Sciatic nerve (tissue), 2 donors: ENCODE data around the gene CDKN1C. TPM values are rescaled to one million over a fixed set of nuclear protein-coding genes. Genes with fewer than 3 reads are reported as not detected.
"Not testable (repeated sequence)": the region's sequence is repeated elsewhere in the genome, so short reads cannot be mapped to it uniquely, and the experiment has no call there.

Source experiments
- ATAC-seq: fragments of 200-7000 bp; cut with Tn5 transposase; one replicate; pipeline ENCODE4 v1.9.1; 2020; ENCODE audit warnings: mild to moderate bottlenecking, moderate library complexity
- DNase-seq: peaks from one replicate; pipeline ENCODE4 v3.0.0-alpha.2; 2020; ENCODE audit warnings: low spot score
- intact Hi-C: fragments of 100-400 bp; cut with DNase I; formaldehyde crosslinking; loops from one replicate; pipeline ENCODE4 v1.14.2; 2022
- total RNA-seq: library from RNA; stranded (reverse); fragmentation: NEBNext Ultra II Directional; extraction: Animal tissue kit (Norgen Biotek cat#: 25700); gene quantifications from one replicate; pipeline ENCODE4 v1.2.1, GENCODE V29; 2021
- donor health status: DM: no; HTN: no; CAD: no.
- donor health status: DM: no; HTN: no; CAD: no.

Gene CDKN1C
- total RNA-seq, 1 donor from 2014 or later = 186 TPM

DNA sequence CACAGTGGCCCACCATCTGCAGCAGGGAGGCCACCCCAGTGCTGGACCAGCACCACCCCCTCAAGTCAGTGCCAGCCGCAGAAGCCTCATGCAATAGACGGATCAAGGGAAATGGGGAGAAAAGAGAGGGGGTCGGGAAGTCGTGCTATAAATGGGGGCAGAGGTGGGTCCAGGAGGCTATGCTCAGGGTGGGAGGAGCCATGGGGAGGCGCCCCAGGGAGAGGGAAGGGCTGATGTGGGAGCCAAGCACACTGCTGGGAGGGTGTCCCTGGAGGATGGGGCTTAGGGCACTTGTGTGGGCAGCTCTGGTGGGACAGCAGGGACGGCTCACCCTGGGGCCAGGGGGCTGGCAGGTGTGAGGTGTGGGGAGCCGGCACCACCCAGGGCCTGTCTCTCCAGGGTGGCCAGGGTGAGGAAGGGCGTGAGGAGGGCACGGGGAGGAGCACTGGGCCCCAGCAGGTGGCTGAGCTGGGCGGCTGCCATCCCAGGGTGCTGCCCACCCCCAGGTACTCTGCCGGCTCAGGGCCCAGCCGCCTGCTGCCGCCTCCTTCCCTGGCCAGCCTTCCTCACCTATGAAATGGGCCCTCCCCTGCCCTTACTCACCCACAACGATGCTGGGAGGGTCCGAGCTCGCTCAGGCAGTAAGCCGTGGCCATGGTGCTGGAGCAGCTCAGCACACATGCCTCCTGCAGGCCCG lies 25.7 kb upstream of the CDKN1C start:
- ATAC-seq (no peak), DNase-seq (no peak)
- intact Hi-C loops = no loop called here

DNA sequence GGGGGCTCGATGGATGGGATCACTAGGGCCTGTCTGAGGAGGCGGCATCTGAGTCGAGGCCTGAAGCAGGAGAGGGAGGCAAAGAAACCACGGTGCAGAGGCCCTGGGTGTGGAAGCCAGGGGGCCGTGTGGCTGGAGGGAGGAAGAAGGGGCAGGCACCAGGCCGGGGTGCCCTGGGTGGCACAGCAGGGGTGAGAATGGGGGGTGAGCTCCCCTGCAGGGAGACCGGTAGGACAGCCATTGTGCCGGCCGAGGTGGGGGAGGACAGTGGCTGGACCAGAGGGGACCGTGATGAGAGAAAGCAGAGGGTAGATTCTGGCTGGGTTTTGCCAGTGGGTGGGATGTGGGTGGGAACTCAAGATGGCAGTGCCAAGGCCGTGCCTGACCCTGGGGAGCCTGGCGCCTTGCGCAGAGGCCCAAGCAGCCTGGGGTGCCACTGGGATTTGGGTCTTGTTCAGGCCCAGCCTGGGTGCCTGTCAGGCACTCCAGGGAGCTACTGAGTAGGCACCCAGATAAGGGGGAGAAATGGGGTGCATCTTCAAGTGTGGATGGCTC lies 24.9 kb upstream of the CDKN1C start:
- intact Hi-C loops = no loop called here
- ATAC-seq (no peak), DNase-seq (no peak)

DNA sequence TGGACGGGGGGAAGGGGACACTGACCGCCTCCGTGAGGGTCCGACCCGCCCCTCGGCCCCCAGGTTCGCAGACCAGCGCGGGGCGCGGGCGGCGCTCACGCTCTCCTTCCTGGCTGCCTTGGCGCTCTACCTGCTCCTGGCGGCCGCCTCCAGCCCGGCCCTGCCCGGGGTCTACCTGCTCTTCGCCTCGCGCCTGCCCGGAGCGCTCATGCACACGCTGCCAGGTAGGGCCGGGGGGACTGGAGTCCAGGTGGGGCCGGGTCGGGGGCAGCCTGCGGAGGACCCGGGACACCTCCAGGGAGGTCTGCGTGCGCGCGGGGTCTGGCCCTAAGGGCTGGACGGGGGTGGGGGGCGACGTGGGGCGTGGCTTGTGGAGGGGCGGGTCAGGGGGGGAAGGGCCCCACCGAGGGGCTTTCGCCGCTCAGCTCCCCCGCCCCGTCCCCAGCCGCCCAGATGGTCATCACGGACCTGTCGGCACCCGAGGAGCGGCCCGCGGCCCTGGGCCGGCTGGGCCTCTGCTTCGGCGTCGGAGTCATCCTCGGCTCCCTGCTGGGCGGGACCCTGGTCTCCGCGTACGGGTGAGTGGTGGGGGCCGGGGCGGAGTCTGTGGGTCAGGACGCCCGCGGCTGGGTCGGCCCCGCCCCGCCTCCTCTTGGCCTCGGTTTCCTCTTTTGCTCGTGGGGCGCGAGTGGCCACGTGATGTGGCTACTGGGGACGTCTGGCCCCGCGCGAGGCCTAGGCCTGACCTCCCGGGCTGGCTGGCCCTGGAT lies 23.7 kb upstream of the CDKN1C start:
- intact Hi-C loops = loop anchor here (10.0 kb wide), 1 partner anchor 715 kb away; no protein-coding TSS in a partner anchor
- ATAC-seq (peak; percentile 74), DNase-seq (no peak)

DNA sequence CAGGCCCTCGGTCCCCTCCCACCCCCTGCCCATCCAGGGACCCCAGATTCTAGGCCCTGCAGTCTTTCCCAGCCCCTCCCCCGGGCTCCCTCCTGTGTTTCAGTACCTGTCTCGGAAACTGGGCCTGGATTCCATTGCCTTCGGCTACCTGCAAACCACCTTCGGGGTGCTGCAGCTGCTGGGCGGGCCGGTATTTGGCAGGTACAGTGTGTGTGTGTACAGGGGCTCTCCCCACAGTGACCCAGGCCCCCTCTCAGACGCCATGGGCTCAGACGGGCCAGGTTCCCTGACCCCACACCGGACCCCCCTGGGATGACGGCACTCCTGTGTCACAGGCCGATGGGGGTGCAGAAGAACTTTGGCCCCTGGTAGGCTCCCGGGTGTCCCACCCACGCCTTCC lies 22.6 kb upstream of the CDKN1C start:
- DNase-seq (no peak), ATAC-seq (no peak)
- intact Hi-C loops = loop anchor here (10.0 kb wide), 1 partner anchor 713 kb away; no protein-coding TSS in a partner anchor

DNA sequence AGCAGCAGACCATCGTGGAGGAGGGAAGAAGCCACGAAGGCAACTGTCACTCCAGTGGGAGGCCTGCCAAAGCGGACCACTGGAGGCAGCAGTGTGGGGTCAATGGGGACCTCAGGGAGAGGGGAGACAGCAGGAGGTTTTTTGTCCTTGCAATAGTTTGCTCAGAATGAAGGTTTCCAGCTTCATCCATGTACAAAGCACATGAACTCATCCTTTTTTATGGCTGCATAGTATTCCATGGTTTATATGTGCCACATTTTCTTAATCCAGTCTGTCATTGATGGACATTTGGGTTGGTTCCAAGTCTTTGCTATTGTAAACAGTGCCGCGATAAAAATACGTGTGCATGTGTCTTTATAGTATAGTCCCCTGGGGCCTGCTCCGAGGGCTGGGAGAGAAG lies 19.7 kb upstream of the CDKN1C start:
- intact Hi-C loops = loop anchor here (10.0 kb wide), 1 partner anchor 710 kb away; no protein-coding TSS in a partner anchor
- not testable (repeated sequence) for DNase-seq, ATAC-seq

DNA sequence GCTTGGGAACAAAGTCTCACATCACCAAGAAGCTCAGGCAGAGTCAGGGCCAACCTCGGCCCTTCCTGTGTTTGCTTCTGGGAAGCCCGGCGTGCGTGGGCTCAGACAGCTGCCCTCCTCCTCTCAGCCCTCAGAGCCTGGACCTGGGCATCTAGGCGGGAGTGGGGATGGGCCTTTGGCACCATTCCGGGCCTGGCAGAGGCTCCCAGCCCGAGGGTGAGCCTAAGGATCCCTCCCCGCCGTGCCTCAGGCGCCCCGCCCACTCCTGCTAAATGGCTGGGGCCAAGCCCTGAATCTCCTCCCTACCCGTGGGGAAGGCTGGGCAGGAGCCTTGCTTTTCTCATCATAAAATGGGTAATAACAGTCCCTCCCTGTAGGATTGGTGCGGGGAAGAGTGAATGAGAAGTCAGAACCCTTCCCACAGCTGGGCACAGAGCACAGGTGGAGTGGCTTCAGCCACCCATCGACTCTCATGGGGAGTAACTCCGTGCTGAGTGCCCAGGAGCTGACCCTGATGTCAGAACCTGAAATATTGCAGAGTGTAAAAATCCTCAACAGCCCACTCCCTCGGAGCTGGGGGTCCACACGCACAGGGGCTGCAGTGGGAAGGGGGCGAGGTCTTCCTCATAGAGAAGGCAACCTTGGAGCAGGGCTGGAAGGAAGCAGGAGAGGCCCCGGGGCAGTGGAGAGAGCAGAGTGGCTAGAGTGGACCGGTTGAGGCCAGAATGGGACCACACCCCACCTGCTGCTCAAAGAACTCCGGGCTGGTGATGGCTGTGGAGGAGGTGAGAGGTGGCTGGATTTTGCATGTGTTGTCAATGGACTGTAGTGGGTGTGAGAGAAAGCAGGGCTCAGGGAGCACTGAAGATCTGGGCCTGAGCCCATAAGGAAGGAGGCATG lies 18.8 kb upstream of the CDKN1C start:
- intact Hi-C loops = loop anchor here (10.0 kb wide), 1 partner anchor 710 kb away; no protein-coding TSS in a partner anchor
- DNase-seq (no peak), ATAC-seq (no peak)

DNA sequence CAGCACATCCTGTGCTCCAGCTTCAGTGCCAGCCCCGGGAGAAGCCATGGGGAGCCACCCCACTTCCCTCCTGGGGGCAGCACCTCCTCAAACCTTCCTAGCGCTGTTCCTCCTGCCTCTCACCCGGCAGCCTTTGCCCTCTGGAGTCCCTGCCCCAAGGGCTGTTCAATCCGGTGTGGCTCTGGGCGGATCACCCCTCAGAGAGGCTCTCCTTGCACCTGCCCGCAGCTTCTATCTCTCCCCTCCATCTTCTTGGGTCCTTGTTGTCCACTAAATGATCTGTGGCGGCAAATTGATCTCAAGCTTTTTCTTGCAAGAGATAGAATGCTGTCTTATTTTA lies 18.1 kb upstream of the CDKN1C start:
- intact Hi-C loops = loop anchor here (10.0 kb wide), 1 partner anchor 709 kb away; no protein-coding TSS in a partner anchor
- ATAC-seq = no peak

DNA sequence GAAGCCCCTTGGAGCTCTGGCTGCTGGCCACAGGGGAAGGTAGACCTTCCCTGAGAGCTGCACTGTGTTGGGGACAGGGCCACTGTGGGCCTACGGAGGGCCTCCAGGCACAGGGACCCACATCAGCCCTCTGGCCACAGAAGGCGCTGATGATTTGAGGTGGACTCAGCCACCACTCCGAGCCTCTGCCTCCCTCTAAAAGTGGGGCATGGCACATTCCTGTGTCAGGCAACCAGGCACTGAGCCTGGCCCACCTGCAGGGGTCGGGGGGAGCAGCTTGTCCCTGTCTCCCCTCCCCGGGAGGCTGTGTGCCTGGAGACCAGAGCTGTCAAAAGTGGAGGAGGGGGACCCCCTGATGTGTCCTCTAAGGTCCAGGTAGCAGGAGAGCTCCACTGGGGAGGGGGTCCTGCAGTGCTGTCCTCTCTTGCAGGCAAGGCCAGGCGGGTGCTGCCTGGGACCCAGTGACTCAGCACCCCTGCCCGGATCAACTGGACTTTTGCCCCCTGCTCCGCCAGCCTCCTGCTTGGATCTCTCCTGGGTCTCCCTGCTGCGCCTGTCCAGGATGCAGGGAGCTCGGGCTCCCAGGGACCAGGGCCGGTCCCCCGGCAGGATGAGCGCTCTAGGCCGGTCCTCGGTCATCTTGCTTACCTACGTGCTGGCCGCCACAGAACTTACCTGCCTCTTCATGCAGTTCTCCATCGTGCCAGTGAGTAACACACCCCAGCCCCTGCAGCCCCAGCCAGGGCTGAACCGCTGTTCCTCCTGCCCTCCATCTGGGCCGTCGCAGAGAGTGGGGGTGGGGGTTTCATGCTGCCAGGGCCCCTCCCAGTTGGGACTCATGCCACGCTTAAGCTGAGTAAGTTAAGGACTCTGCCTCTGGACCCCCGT lies 17.5 kb upstream of the CDKN1C start:
- ATAC-seq (no peak), DNase-seq (no peak)
- intact Hi-C loops = loop anchor here (10.0 kb wide), 1 partner anchor 708 kb away; no protein-coding TSS in a partner anchor

More for the DNA sequence above, 18.1 kb upstream of the CDKN1C start:
- DNase-seq = no peak

DNA sequence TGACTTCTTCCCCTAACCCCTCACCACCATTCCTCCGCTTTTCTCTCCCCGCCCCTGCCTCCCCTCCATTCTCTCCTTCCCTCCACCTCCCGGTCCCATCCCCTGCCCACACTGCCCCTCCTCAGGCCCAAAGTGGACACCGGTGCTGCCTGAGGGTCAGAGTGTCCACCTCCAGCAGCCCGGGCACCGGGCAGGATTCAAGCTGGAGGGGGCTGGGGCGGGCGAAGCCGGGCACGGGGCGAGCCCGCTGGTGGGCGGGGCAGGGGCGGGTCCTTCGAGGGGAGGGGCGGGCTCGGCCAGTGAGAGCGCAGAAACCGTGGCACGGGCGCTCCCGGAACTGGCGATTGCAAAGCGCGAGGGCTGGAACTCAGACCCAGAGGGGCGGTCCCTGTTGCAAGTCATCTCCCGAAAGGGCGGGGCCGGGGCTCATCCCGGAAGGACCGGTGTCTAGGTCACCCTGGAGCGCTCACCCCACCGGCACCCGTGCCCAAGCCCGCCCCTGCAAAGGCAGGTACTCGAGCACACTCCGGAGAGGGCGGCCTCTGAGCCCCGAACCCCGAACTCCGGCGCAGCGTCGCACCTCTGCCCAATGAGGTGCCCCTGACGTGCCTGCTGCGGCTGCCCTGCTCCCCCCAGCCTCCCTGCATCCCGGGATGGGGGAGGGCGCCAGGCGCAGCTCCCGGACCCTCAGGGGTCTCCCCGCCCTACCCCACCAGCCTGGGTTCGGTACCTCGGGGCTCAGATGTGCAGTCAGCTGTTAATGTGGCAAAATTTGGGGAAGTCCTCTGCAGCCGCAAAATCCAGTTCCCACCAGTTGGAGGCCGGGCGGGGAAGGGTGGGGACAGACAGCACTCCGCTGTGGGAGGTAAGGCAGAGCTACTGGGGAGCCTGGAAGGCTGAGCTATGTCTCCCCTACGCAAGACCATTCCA lies 16.5 kb upstream of the CDKN1C start:
- ATAC-seq = peak; percentile 91
- intact Hi-C loops = loop anchor here (10.0 kb wide), 1 partner anchor 707 kb away; no protein-coding TSS in a partner anchor
- peak; percentile 96 for DNase-seq

DNA sequence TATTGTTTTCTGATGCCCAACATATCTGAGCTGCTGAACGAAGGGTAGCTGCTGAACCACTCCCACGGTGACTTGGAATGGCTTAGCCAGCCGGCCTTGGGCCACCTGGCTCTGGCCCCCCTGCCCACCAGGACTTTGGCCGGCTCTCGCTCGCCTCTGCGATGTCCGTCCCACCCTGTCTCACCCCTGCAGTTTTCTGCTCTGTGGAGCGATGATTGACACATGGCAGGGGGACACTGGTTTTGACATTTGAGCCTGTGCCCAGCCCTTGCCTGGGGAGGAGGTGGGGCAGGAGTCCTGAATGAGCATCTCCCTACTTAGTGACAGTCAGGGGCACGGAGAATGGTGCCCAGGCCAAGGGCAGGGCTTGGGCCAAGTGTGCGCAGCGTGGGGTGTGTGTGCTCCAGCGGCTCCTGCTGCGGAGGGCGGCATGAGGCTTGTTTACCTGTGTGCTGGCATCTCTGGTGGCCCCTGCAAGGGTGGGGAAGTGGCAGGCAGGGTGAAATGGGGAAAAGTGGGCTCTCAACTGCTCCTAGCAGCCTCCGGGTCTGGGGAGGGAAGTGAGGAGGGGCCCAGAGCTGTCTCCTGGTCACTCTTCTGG lies 15.7 kb upstream of the CDKN1C start:
- intact Hi-C loops = loop anchor here (10.0 kb wide), 1 partner anchor 706 kb away; no protein-coding TSS in a partner anchor
- ATAC-seq = peak; percentile 2
- DNase-seq = no peak

DNA sequence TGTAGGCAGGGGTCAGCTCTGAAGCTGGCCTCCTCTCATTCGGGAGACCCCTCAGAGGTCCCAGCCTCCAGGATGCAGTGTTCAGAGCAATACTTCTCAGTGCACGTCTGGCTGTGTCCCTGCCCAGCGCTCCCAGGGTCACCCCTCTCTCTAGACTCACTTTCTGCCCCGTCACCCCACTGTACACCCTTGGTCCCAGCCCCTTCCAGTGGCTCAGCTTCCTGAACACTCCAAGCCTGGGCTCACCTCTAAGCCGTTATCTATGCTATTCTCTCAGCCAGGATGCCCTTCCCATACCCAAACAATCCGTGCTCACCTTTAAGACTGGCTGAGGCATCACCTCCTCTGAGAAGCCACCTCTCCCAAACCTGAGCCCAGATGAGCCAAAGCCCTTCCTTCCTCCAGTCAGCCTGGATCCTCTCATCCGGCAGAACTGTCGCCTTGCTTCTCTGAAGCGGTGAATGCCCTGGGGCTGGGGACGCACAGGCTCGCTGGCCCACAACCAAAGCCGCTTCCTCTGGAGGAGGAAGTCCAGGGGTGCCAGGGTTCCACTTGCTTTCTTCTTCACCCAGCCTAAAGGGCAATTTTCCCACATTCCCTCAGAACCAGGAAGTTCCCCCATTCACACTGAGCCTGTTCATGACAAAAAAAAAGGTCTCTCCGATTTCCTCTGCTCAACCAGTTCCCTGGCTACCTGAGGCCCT lies 13.7 kb upstream of the CDKN1C start:
- DNase-seq (no peak), ATAC-seq (no peak)
- intact Hi-C loops = loop anchor here (10.0 kb wide), 1 partner anchor 594 kb away; the partner anchor contains the start of genes C11orf21 and TSPAN32

DNA sequence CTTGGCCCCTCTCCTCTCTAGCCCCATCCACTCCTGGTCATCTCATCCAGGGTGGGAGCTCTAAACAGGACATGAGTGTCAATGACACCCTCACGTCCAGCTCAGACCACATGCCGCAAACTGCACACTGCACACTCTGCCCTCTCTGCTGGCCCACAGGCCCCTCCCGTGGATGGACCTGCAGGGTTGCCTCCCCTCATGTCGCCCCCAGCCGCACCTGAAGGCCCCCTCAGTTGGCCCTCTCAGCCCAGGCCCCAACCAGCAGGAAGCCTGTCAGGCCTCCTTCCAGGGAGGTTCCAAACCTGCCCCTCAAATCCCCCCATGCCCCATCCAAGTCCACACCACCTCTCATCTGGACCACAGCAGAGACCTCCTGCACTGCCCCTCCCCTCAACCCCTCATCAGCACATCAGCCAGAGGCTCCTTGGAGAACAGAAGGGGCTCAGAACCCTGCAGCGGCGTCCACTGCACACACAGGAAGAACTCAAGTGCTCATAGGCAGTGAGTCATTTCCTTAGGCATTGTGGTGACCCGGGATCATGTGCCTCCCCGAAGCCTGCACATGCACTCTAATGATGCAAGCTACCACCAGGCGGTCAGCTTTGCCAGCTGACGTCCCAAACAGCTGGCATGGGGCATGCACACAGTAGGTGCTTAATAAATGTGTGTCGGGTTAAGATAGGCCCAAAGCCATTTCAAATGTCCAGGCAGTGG lies 12.9 kb upstream of the CDKN1C start:
- intact Hi-C loops = loop anchor here (10.0 kb wide), 1 partner anchor 594 kb away; the partner anchor contains the start of genes C11orf21 and TSPAN32
- peak; percentile 31 for ATAC-seq

DNA sequence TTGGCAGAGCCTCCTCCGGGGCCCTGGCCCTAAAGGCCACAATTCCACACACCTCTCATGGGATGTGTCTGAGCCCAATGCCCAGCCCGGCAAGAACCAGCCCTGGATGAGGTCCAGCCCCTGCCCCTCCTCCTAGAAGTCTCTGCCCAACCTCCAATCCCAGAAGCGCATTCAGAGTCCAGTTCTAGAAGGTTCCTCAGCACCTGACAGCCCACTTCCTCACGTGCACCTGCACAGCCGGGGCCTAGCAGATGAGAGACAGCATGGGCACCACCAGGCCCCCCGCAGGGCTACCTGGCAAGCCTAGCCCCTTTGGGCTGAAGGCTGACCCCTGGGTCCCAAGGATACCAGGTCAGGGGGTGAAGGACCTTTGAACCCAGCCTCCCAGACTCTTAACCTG lies 11.5 kb upstream of the CDKN1C start:
- intact Hi-C loops = loop anchor here (10.0 kb wide), 1 partner anchor 592 kb away; the partner anchor contains the start of genes C11orf21 and TSPAN32
- DNase-seq (no peak), ATAC-seq (no peak)

More for the DNA sequence above, 12.9 kb upstream of the CDKN1C start:
- DNase-seq = no peak

DNA sequence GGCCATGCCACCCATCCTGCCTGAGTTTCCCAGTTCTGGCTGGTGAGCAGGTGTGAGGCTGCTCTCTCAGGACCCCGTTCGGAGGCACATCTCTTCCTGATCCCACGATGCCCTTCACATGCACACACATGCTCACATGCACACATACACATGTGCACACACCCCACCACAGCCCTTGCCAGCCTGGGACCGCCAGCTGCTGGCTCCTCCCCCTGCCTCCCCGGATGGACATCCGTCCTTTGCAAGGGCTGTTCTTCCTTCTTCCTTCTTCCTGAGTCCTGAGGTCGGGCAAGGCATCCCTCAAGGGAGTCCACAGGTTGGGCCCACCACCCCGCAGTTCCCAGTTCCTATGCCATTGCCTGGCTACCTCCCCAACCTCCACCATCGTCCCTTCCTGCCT lies 10.5 kb upstream of the CDKN1C start:
- ATAC-seq (no peak), DNase-seq (no peak)
- intact Hi-C loops = loop anchor here (10.0 kb wide), 1 partner anchor 591 kb away; the partner anchor contains the start of genes C11orf21 and TSPAN32

DNA sequence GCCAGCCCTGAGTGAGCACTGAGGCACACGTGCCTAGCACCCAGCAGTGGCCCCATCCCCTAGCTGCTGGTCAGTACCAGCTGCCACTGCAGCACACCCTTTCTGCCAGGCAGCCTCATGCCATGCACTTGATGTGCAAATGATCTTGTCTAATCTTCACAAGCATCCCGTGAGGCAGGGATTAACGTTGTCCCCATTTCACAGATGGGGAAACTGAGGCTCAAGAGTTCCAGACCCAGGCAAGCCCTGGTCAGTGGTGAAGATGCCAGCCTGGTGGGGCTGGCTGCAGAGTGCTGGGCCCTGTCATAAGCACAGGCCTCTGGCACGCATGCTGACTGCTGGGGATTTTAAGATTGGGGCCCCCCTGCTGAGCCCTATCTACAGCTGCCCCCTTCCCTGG lies 8.4 kb upstream of the CDKN1C start:
- ATAC-seq (no peak), DNase-seq (no peak)
- intact Hi-C loops = loop anchor here (10.0 kb wide), 1 partner anchor 589 kb away; the partner anchor contains the start of genes C11orf21 and TSPAN32
